Breast epithelium (tissue), 4 donors: Measurements from ENCODE around the gene DLGAP3. TPM values are rescaled to one million over a fixed set of nuclear protein-coding genes. Genes with fewer than 3 reads are reported as not detected.

Experiments
- DNase-seq, 2 donors: peaks; one replicate each; pipeline ENCODE4 v3.0.0-alpha.2; 2019; ENCODE audit warnings: low spot score in 2 of 2
- H3K27ac ChIP-seq, 2 donors: fragments of 200-600 bp; sonication (generic) in 1 of 2; one replicate each; pipeline ENCODE4 v1.5.1; 2016 to 2019; ENCODE audit warnings: mild to moderate bottlenecking in 1 of 2
- H3K27me3 ChIP-seq, 2 donors: fragments of 200-600 bp; sonication (generic) in 1 of 2; one replicate each; pipeline versions ENCODE4 v1.5.1 to v1.6.0; 2017 to 2019; ENCODE audit warnings: control low read depth in 1 of 2, mild to moderate bottlenecking in 1 of 2
- H3K36me3 ChIP-seq: fragments of 200-600 bp; one replicate; pipeline ENCODE4 v1.5.1; 2019
- H3K4me1 ChIP-seq, 2 donors: fragments of 200-600 bp; sonication (generic); one replicate each; pipeline ENCODE4 v1.5.1; 2016 to 2019; ENCODE audit warnings: control low read depth in 1 of 2
- H3K4me3 ChIP-seq, 3 donors: fragments of 200-600 bp; sonication (generic); 1 replicate in 2 of 3; 2 replicates in 1 of 3; pipeline ENCODE4 v1.5.1; 2016 to 2019; ENCODE audit warnings: mild to moderate bottlenecking in 3 of 3, moderate library complexity in 2 of 3
- H3K9me3 ChIP-seq, 2 donors: fragments of 200-600 bp; sonication (generic) in 1 of 2; one replicate each; pipeline ENCODE4 v1.5.1; 2016 to 2019; ENCODE audit warnings: control low read depth in 1 of 2
- POLR2A ChIP-seq: fragments of 450-650 bp; IDR thresholded peaks from one replicate; pipeline ENCODE4 v1.6.1; 2016; ENCODE audit warnings: antibody characterized with exemption, mild to moderate bottlenecking, moderate library complexity
- POLR2AphosphoS5 ChIP-seq, 3 donors: sonication (generic); formaldehyde crosslinking; IDR thresholded peaks; one replicate each; pipeline ENCODE4 v1.6.1; 2017; ENCODE audit warnings: antibody characterized with exemption in 3 of 3
- intact Hi-C: fragments of 100-400 bp; cut with DNase I; formaldehyde crosslinking; loops from one replicate; pipeline ENCODE4 v1.15.1; 2023; ENCODE audit warnings: low total_unique reads
- total RNA-seq, 3 donors: library from RNA; depleted of rRNA; stranded (reverse); fragments of >200 nt; gene quantifications; one replicate each; pipeline ENCODE4 v1.1.0, GENCODE V29; 2016
- TF ChIP-seq, protein P1 (sequence below), 3 donors: fragments of 450-650 bp; IDR thresholded peaks; one replicate each; pipeline ENCODE4 v1.5.1; 2016 to 2017; ENCODE audit warnings: antibody characterized with exemption in 3 of 3, mild to moderate bottlenecking in 3 of 3, moderate library complexity in 3 of 3

DLGAP3 gene
- total RNA-seq, 3 donors from 2014 or later: 0.15 to 0.33 (median 0.16) TPM

DNA sequence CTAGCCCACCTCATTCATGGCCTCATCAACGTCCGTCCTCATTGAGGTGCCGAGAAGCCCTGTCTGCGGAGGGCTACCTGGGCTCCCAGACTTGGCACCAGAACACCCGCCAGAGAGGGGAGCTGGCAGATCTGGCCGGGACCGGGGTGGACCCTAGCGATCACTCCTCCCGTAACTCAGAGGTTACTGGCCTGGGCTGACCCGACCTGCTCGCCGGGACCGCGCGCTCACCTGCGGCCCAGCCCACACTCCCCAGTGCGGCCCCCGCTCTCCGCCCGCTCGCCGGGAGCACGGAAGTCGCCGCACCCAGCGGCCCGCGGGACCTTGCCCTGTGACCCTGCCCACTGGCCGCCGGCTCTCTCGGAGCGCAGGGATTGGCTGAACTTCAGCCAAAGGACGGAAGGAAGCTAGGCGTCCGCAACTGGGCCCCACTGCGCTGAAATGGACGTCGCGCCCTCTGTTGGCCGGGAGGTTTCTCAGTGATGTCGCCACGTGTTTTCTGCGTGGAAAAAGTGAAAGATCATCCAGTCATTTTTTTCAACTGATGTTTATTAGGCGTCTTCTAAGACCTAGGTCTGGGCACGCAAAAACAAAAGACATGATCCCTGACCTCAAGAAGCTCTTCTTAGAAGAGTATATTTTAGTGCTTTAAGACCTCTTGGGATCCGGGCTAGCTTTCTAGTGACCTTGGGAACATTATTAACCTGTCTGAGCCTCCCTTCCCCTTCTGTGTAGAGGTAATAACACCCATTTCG lies 69.8 kb downstream of the DLGAP3 start, which contains the start of gene SMIM12:
Gene SMIM12, minus strand, starts transcription at position 304 of the 755 bp plus-strand sequence. CDS start 3,772 bp downstream, outside the sequence.
- Histone ChIP-seq H3K4me1 (peaks cover 8 to 17% of the 10 kb centered on the region in 2 donors), H3K27me3 (no peaks in the 10 kb centered on the region), H3K27ac (peak within 1 kb of the TSS; percentile 85 to 94), H3K9me3 (no peaks in the 10 kb centered on the region), H3K36me3 (no peaks in the 10 kb centered on the region), H3K4me3 (peak within 1 kb of the TSS; percentile 80 to 98 (median 92))
- intact Hi-C loops: loop anchor here (10.0 kb wide), 1 partner anchor 65 kb away; the partner anchor contains the start of gene GJA4
- DNase-seq: peak; percentile 87 to 93
- TF ChIP-seq POLR2A (peak; percentile 66), POLR2AphosphoS5 (IDR thresholded peaks at IDR 0.05) (peak; percentile 80 to 89 (median 86))
- TF ChIP-seq, protein P1, sequence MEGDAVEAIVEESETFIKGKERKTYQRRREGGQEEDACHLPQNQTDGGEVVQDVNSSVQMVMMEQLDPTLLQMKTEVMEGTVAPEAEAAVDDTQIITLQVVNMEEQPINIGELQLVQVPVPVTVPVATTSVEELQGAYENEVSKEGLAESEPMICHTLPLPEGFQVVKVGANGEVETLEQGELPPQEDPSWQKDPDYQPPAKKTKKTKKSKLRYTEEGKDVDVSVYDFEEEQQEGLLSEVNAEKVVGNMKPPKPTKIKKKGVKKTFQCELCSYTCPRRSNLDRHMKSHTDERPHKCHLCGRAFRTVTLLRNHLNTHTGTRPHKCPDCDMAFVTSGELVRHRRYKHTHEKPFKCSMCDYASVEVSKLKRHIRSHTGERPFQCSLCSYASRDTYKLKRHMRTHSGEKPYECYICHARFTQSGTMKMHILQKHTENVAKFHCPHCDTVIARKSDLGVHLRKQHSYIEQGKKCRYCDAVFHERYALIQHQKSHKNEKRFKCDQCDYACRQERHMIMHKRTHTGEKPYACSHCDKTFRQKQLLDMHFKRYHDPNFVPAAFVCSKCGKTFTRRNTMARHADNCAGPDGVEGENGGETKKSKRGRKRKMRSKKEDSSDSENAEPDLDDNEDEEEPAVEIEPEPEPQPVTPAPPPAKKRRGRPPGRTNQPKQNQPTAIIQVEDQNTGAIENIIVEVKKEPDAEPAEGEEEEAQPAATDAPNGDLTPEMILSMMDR (IDR thresholded peaks at IDR 0.05): peak; percentile 72 to 89 (median 84)

DNA sequence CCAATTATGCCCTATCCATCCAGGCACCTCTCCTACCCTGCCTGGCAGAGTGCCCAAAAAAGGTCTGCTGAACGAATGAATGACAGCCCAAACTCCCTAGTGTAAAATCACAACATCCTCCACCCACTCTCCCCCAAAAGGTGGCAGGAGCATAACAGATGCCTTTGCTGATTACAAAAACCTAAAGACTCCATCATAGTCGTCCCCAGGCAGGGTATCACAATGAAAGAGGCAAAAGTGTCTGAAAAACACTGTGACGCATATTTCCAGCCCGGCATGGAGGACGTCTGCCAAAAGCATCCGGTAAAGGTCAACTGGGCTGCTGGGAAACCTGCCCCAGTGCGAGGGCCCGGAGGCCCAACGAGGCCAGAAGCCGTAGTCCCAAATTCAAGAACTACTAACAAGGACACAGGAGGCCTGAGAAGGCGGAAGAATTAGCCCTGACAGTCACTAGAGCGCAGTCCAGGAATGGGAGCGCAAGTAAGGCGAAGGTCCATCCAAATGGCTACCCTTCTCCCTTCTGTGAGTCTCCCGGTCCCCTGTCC lies 70.5 kb downstream of the DLGAP3 start:
- TF ChIP-seq, protein P1 (IDR thresholded peaks at IDR 0.05): no peak
- no peak for TF ChIP-seq POLR2AphosphoS5 (IDR thresholded peaks at IDR 0.05)
- TF ChIP-seq POLR2A: no peak
- intact Hi-C loops: loop anchor here (10.0 kb wide), 1 partner anchor 64 kb away; the partner anchor contains the start of gene GJA4
- peak overlapping the region; percentile 80 to 98 (median 92) for H3K4me3 ChIP-seq

GRCh38 chr1:34856697-34857096 lies 72.8 kb downstream of the DLGAP3 start:
- H3K4me1 ChIP-seq: peaks cover 8 to 17% of the 10 kb centered on the region in 2 donors
- intact Hi-C loops: loop anchor here (10.0 kb wide), 1 partner anchor 62 kb away; the partner anchor contains the start of gene GJA4
- no peak overlapping the region for H3K4me3 ChIP-seq
- no peaks in the 10 kb centered on the region for H3K9me3 ChIP-seq
- H3K36me3 ChIP-seq: no peaks in the 10 kb centered on the region
- no peaks in the 10 kb centered on the region for H3K27me3 ChIP-seq
- TF ChIP-seq POLR2AphosphoS5 (IDR thresholded peaks at IDR 0.05) (no peak), POLR2A (no peak)
- TF ChIP-seq, protein P1 (IDR thresholded peaks at IDR 0.05): no peak
- no peak overlapping the region for H3K27ac ChIP-seq
- DNase-seq: no peak

More for the DNA sequence above, 70.5 kb downstream of the DLGAP3 start:
- H3K36me3 ChIP-seq: no peaks in the 10 kb centered on the region
- H3K27ac ChIP-seq: peak overlapping the region; percentile 85 to 94
- H3K9me3 ChIP-seq: no peaks in the 10 kb centered on the region
- H3K4me1 ChIP-seq: peaks cover 8 to 17% of the 10 kb centered on the region in 2 donors
- DNase-seq: no peak
- H3K27me3 ChIP-seq: no peaks in the 10 kb centered on the region

- peak overlapping the region; percentile 17 to 45 for H3K27ac ChIP-seq
- H3K36me3 ChIP-seq: no peaks in the 10 kb centered on the region
- no peak overlapping the region for H3K4me3 ChIP-seq
- H3K27me3 ChIP-seq: no peaks in the 10 kb centered on the region
- intact Hi-C loops: loop anchor here (1.0 to 10.0 kb wide), 2 partner anchors 35 to 58 kb away; partner anchors contain the start of gene GJA4
- TF ChIP-seq, protein P1 (IDR thresholded peaks at IDR 0.05): peak; percentile 83 to 97 (median 89)
- TF ChIP-seq POLR2A (no peak), POLR2AphosphoS5 (IDR thresholded peaks at IDR 0.05) (peak; percentile 26 to 44 (median 34))
- no peaks in the 10 kb centered on the region for H3K9me3 ChIP-seq
- H3K4me1 ChIP-seq: peaks cover 0 to 5% of the 10 kb centered on the region in 2 donors
- DNase-seq: peak; percentile 76 to 89
Measured at GRCh38 chr1:34852677-34853217, 76.7 kb downstream of the DLGAP3 start.
